HepG2 (cell line): ENCODE measurements around the gene ABT1. TPM values are rescaled to one million over a fixed set of nuclear protein-coding genes. Genes with fewer than 3 reads are reported as not detected.

Source experiments
- ATAC-seq: fragments of 200-7000 bp; cut with Tn5 transposase; 3 replicates; pipeline ENCODE4 v1.9.1; 2020; ENCODE audit warnings: mild to moderate bottlenecking, moderate library complexity
- BruUV-seq: library from RNA; stranded (reverse); fragments of 400-500 nt; replicated peaks from 2 replicates; lab custom pipeline; 2021; lab: Mats Ljungman, UMichigan
- CTCF ChIA-PET: fragments of 300-600 bp; formaldehyde crosslinking; extraction: SDS; loops from one replicate; lab custom pipeline; 2021; ENCODE audit warnings: low total read pairs, inconsistent platforms, low intra/inter-chr PET ratio; lab: Yijun Ruan, JAX
- POLR2A ChIA-PET: fragments of 350-600 bp; sonication (Branson Sonifier 250); formaldehyde crosslinking; loops from one replicate; lab custom pipeline; 2020; ENCODE audit warnings: antibody characterized with exemption, inconsistent platforms; lab: Yijun Ruan, JAX
- DNase-seq: peaks from one replicate; pipeline ENCODE4 v3.0.0-alpha.2; 2015; ENCODE audit warnings: low spot score
- FAIRE-seq: peaks from 3 replicates; lab custom pipeline; 2011; peaks lifted over from hg19 to GRCh38; lab: Jason Lieb, UNC
- H2AFZ ChIP-seq: one replicate; pipeline ENCODE4 v1.6.1; 2011; ENCODE audit warnings: low read length, inconsistent platforms
- H3K27ac ChIP-seq: fragments of 300-600 bp; 3 replicates; pipeline ENCODE4 v1.8.0; 2011; ENCODE audit warnings: mixed run types, mild to moderate bottlenecking, mixed read lengths, low read length, inconsistent platforms; ENCODE audit not compliant: insufficient read depth; ENCODE audit errors: extremely low read length
- H3K27me3 ChIP-seq, 2 experiments: fragments of 200-600 bp in 1 of 2; 2 replicates in 1 of 2; 3 replicates in 1 of 2; pipeline versions ENCODE4 v1.6.0 to v1.8.0; 2011; ENCODE audit warnings: low read length in 2 of 2, mild to moderate bottlenecking in 2 of 2, moderate library complexity in 2 of 2, inconsistent platforms in 1 of 2; ENCODE audit not compliant: insufficient read depth in 2 of 2, control insufficient read depth in 1 of 2
- H3K36me3 ChIP-seq, 2 experiments: fragments of 200-600 bp in 1 of 2; replicated peaks in 1 of 2; 2 replicates in 1 of 2; 3 replicates in 1 of 2; pipeline versions ENCODE4 v1.5.1 to v1.8.0; 2011; ENCODE audit warnings: low read length in 2 of 2, inconsistent platforms in 1 of 2; ENCODE audit not compliant: insufficient read depth in 2 of 2, control insufficient read depth in 1 of 2
- H3K4me1 ChIP-seq: 2 replicates; pipeline ENCODE4 v1.5.1; 2012; ENCODE audit warnings: low read length, inconsistent platforms; ENCODE audit not compliant: insufficient read depth
- H3K4me2 ChIP-seq: 2 replicates; pipeline ENCODE4 v1.6.0; 2011; ENCODE audit warnings: low read depth, low read length, inconsistent platforms
- H3K4me3 ChIP-seq, 3 experiments: fragments of 200-600 bp in 1 of 3; sonication (generic), shearing (Covaris generic) in 1 of 3; replicated peaks in 1 of 3; 2 replicates each; pipeline ENCODE4 v1.5.1; 2011 to 2016; ENCODE audit warnings: low read length in 3 of 3, inconsistent platforms in 2 of 3, low read depth in 2 of 3, mild to moderate bottlenecking in 2 of 3, control low read depth in 1 of 3, mixed read lengths in 1 of 3; ENCODE audit not compliant: insufficient read depth in 1 of 3
- H3K79me2 ChIP-seq: one replicate; pipeline ENCODE4 v1.6.1; 2011; ENCODE audit warnings: low read length, inconsistent platforms; ENCODE audit not compliant: insufficient read depth
- H3K9ac ChIP-seq: 2 replicates; pipeline ENCODE4 v1.6.0; 2011; ENCODE audit warnings: mild to moderate bottlenecking, low read depth, low read length, inconsistent platforms; ENCODE audit not compliant: insufficient read depth
- H3K9me3 ChIP-seq: 2 replicates; pipeline ENCODE4 v1.5.1; 2012; ENCODE audit warnings: mild to moderate bottlenecking, low read length
- H4K20me1 ChIP-seq: 2 replicates; pipeline ENCODE4 v1.6.0; 2011; ENCODE audit warnings: inconsistent platforms, mild to moderate bottlenecking, low read length, moderate library complexity; ENCODE audit not compliant: insufficient read depth
- FOXJ3 ChIP-seq: sonication (generic); formaldehyde crosslinking; IDR thresholded peaks from 2 replicates; pipeline ENCODE4 v1.4.0; 2020; ENCODE audit warnings: missing genetic modification reagents, mild to moderate bottlenecking, borderline replicate concordance
- IRF2 ChIP-seq: IDR thresholded peaks from 2 replicates; pipeline ENCODE4 v1.6.1; 2018; ENCODE audit warnings: missing genetic modification reagents, missing compliant biosample characterization
- KLF11 ChIP-seq: IDR thresholded peaks from 2 replicates; pipeline ENCODE4 v1.6.1; 2016; ENCODE audit warnings: missing compliant biosample characterization
- MIER3 ChIP-seq: IDR thresholded peaks from 2 replicates; pipeline ENCODE4 v1.6.1; 2016; ENCODE audit warnings: missing compliant biosample characterization, borderline replicate concordance
- PHF20 ChIP-seq: sonication (generic); formaldehyde crosslinking; IDR thresholded peaks from 2 replicates; pipeline ENCODE4 v1.5.0; 2020; ENCODE audit warnings: mild to moderate bottlenecking, missing genetic modification reagents
- SMYD3 ChIP-seq: sonication (generic); formaldehyde crosslinking; IDR thresholded peaks from 2 replicates; pipeline ENCODE4 v1.8.1; 2023; ENCODE audit warnings: mild to moderate bottlenecking, missing genetic modification reagents
- SP4 ChIP-seq: sonication (generic); formaldehyde crosslinking; IDR thresholded peaks from 2 replicates; pipeline ENCODE4 v1.8.1; 2023; ENCODE audit warnings: mild to moderate bottlenecking, missing genetic modification reagents
- ZBTB25 ChIP-seq: IDR thresholded peaks from 2 replicates; pipeline ENCODE4 v1.6.1; 2018; ENCODE audit warnings: missing genetic modification reagents
- ZFP90 ChIP-seq: sonication (generic); formaldehyde crosslinking; IDR thresholded peaks from 2 replicates; pipeline ENCODE4 v1.8.0; 2022; ENCODE audit warnings: missing genetic modification reagents, mild to moderate bottlenecking, inconsistent platforms, borderline replicate concordance
- ZKSCAN8 ChIP-seq: IDR thresholded peaks from 2 replicates; pipeline ENCODE4 v1.6.1; 2016; ENCODE audit warnings: borderline replicate concordance, missing genetic modification reagents, missing compliant biosample characterization
- ZMYM2 ChIP-seq: sonication (generic); formaldehyde crosslinking; IDR thresholded peaks from 2 replicates; pipeline ENCODE4 v1.8.0; 2022; ENCODE audit warnings: mild to moderate bottlenecking, missing genetic modification reagents
- ZNF232 ChIP-seq: sonication (generic); formaldehyde crosslinking; IDR thresholded peaks from 2 replicates; pipeline ENCODE4 v1.4.0; 2020; ENCODE audit warnings: missing genetic modification reagents, borderline replicate concordance
- ZNF275 ChIP-seq: sonication (generic); formaldehyde crosslinking; IDR thresholded peaks from 2 replicates; pipeline ENCODE4 v1.8.0; 2022; ENCODE audit warnings: missing genetic modification reagents, mild to moderate bottlenecking, inconsistent platforms, borderline replicate concordance
- ZNF563 ChIP-seq: sonication (generic); formaldehyde crosslinking; IDR thresholded peaks from 2 replicates; pipeline ENCODE4 v1.8.0; 2022; ENCODE audit warnings: mild to moderate bottlenecking, moderate library complexity, missing genetic modification reagents
- ZNF784 ChIP-seq: sonication (generic); formaldehyde crosslinking; IDR thresholded peaks from 2 replicates; pipeline ENCODE4 v1.5.1; 2020; ENCODE audit warnings: missing genetic modification reagents, mild to moderate bottlenecking, borderline replicate concordance
- WGBS: methylation state at CpG from one replicate; pipeline ENCODE4 v1.1.6; 2017; ENCODE audit warnings: low lambda C conversion rate; 5-methylcytosine and 5-hydroxymethylcytosine counted together
- in situ Hi-C: cut with HindIII; loops from 2 replicates; pipeline ENCODE4 v1.10.0; 2017; ENCODE audit warnings: low pct_unique_long_range_greater_than_20kb; ENCODE audit not compliant: extremely low pct_ligation_motif_present
- intact Hi-C: fragments of 100-400 bp; cut with micrococcal nuclease; formaldehyde crosslinking; loops from one replicate; pipeline ENCODE4 v1.10.0; 2022; ENCODE audit not compliant: unreplicated experiment
- polyA plus RNA-seq, 8 experiments: library from polyadenylated mRNA; depleted of rRNA in 3 of 8; stranded (reverse) in 7 of 8; unstranded in 1 of 8; fragments of >200 nt; fragmentation: Illumina TruSeq in 4 of 8; extraction: Trizol in 4 of 8; gene quantifications; 2 replicates each; pipeline versions ENCODE4 v1.2.1 to v1.2.3, GENCODE V29; 2011 to 2016; ENCODE audit warnings: low read depth in 4 of 8, missing spikeins in 1 of 8, mixed read lengths in 1 of 8; ENCODE audit not compliant: insufficient read depth in 1 of 8
- total RNA-seq, 5 experiments: library from RNA; depleted of rRNA; stranded (reverse); fragments of >200 nt; fragmentation: Illumina TruSeq; extraction: Trizol; gene quantifications; 2 replicates each; pipeline ENCODE4 v1.2.3, GENCODE V29; 2016; ENCODE audit warnings: low read depth in 1 of 5

Gene ABT1
- total and polyA plus RNA-seq, 2 of the 13 experiments (the other 11 are each of a cell fraction or from before 2014, with no cell fraction given), result 38.4 TPM

- ChIA-PET CTCF (no interaction called here), POLR2A (interaction anchor here (1.1 to 5.7 kb wide), 7 partner anchors 10 to 233 kb away, joined by 3 to 68 read pairs (median 6); partner anchors contain the start of gene HMGN4)
- FAIRE-seq (no peak), DNase-seq (no peak), ATAC-seq (peak; percentile 2; the same call in 2 of the 3 replicates)
- H3K9ac ChIP-seq, result peak overlapping the region; percentile 36
- intact Hi-C loops, result loop anchor here (1.0 to 10.0 kb wide), 3 partner anchors 35 to 919 kb away; partner anchors contain the start of genes ABT1 and ZNF184
- TF ChIP-seq MIER3 (CRISPR knock-in tag) (0 out of 2 replicates have a peak, but pooled peaks have one; percentile 9), PHF20 (no peak), FOXJ3 (CRISPR knock-in tag) (no peak), ZNF563 (CRISPR knock-in tag) (no peak), ZNF275 (CRISPR knock-in tag) (no peak), ZKSCAN8 (CRISPR knock-in tag) (no peak), ZMYM2 (CRISPR knock-in tag) (0 out of 2 replicates have a peak, but pooled peaks have one; percentile 2), ZBTB25 (CRISPR knock-in tag) (0 out of 2 replicates have a peak, but pooled peaks have one; percentile 3), SP4 (CRISPR knock-in tag) (0 out of 2 replicates have a peak, but pooled peaks have one; percentile 12), SMYD3 (CRISPR knock-in tag) (0 out of 2 replicates have a peak, but pooled peaks have one; percentile 27), KLF11 (CRISPR knock-in tag) (0 out of 2 replicates have a peak, but pooled peaks have one; percentile 50), IRF2 (CRISPR knock-in tag) (0 out of 2 replicates have a peak, but pooled peaks have one; percentile 7), ZNF232 (CRISPR knock-in tag) (0 out of 2 replicates have a peak, but pooled peaks have one; percentile 8), ZNF784 (peak; percentile 15; the same call in 1 of the 2 replicates), ZFP90 (peak; percentile 15; the same call in 1 of the 2 replicates)
- in situ Hi-C loops, result no loop called here
- no TSS peak for BruUV-seq
- no peaks in the 10 kb centered on the region for H3K36me3 ChIP-seq
- H3K27me3 ChIP-seq, result no peaks in the 10 kb centered on the region; a peak in 1 of 5 replicates
- H2AFZ ChIP-seq, result peak overlapping the region; percentile 43
- H3K4me3 ChIP-seq, result peak overlapping the region; percentile 77 to 81 (median 80)
- peaks cover 52% of the 10 kb centered on the region for H3K4me1 ChIP-seq
- no peaks in the 10 kb centered on the region for H3K9me3 ChIP-seq
- H3K79me2 ChIP-seq, result no peaks in the 10 kb centered on the region
- peak overlapping the region; percentile 89 for H3K4me2 ChIP-seq
- no peaks in the 10 kb centered on the region for H4K20me1 ChIP-seq
- H3K27ac ChIP-seq, result peak overlapping the region; percentile 4
- WGBS, result 59% methylated on average over 19 of the region's 19 CpGs
These were observed 41.1 kb upstream of the ABT1 start for GRCh38 chr6:26555505-26556262.
